HepG2 (cell line): Measurements from ENCODE around the gene STK39. TPM values are rescaled to one million over a fixed set of nuclear protein-coding genes. Genes with fewer than 3 reads are reported as not detected.
A peak's percentile ranks its signal among the peaks of the same experiment; 100 is the strongest.

Experiments
- ARID2 ChIP-seq: sonication (generic); formaldehyde crosslinking; IDR thresholded peaks from 2 replicates; pipeline ENCODE4 v1.8.1; 2022; ENCODE audit warnings: mild to moderate bottlenecking, missing genetic modification reagents, borderline replicate concordance
- CBFB ChIP-seq: sonication (generic); formaldehyde crosslinking; IDR thresholded peaks from 2 replicates; pipeline ENCODE4 v1.4.0; 2020; ENCODE audit warnings: missing genetic modification reagents
- ETV6 ChIP-seq: sonication (generic); formaldehyde crosslinking; conservative IDR thresholded peaks from 2 replicates; pipeline ENCODE4 v1.4.0; 2020; ENCODE audit warnings: missing genetic modification reagents
- GRHL1 ChIP-seq: sonication (generic); formaldehyde crosslinking; conservative IDR thresholded peaks from 2 replicates; pipeline ENCODE4 v1.8.0; 2022; ENCODE audit warnings: missing genetic modification reagents
- HOXA3 ChIP-seq: sonication (generic); formaldehyde crosslinking; IDR thresholded peaks from 2 replicates; pipeline ENCODE4 v1.5.0; 2020; ENCODE audit warnings: missing genetic modification reagents
- MED1 ChIP-seq: sonication (generic); formaldehyde crosslinking; IDR thresholded peaks from 2 replicates; pipeline ENCODE4 v1.4.0; 2020; ENCODE audit warnings: missing genetic modification reagents
- RARG ChIP-seq: sonication (generic); formaldehyde crosslinking; IDR thresholded peaks from 2 replicates; pipeline ENCODE4 v1.4.0; 2020; ENCODE audit warnings: low read depth, mild to moderate bottlenecking, missing genetic modification reagents
- SMARCE1 ChIP-seq: fragments of 450-650 bp; IDR thresholded peaks from 2 replicates; pipeline ENCODE4 v1.6.1; 2017; ENCODE audit warnings: borderline replicate concordance
- SOX6 ChIP-seq, 2 experiments: fragments of 450-650 bp in 1 of 2; sonication (generic) in 1 of 2; formaldehyde crosslinking in 1 of 2; IDR thresholded peaks; 2 replicates each; pipeline versions ENCODE4 v1.4.0 to v1.6.1; 2017 to 2020; ENCODE audit warnings: antibody characterized with exemption in 1 of 2, mild to moderate bottlenecking in 1 of 2, missing genetic modification reagents in 1 of 2
- SRSF4 ChIP-seq: fragments of 200-400 bp; formaldehyde crosslinking; IDR thresholded peaks from one replicate; pipeline ENCODE4 v1.6.1; 2018; ENCODE audit warnings: mild to moderate bottlenecking, low read depth, low read length, moderate library complexity; ENCODE audit not compliant: poor library complexity, severe bottlenecking
- TFDP1 ChIP-seq: IDR thresholded peaks from 2 replicates; pipeline ENCODE4 v1.6.1; 2016; ENCODE audit warnings: missing compliant biosample characterization, missing genetic modification reagents, borderline replicate concordance
- TOE1 ChIP-seq: sonication (generic); formaldehyde crosslinking; IDR thresholded peaks from 2 replicates; pipeline ENCODE4 v1.4.0; 2020; ENCODE audit warnings: mild to moderate bottlenecking, missing genetic modification reagents
- TOPORS ChIP-seq: sonication (generic); formaldehyde crosslinking; IDR thresholded peaks from 2 replicates; pipeline ENCODE4 v1.8.0; 2023; ENCODE audit warnings: mild to moderate bottlenecking, missing genetic modification reagents
- ZBTB38 ChIP-seq: sonication (generic); formaldehyde crosslinking; IDR thresholded peaks from 2 replicates; pipeline ENCODE4 v1.5.1; 2020; ENCODE audit warnings: mild to moderate bottlenecking, missing genetic modification reagents
- ZFP91 ChIP-seq: sonication (generic); formaldehyde crosslinking; IDR thresholded peaks from 2 replicates; pipeline ENCODE4 v1.9.0; 2022; ENCODE audit warnings: missing genetic modification reagents, mild to moderate bottlenecking, borderline replicate concordance
- ZMAT5 ChIP-seq: sonication (generic); formaldehyde crosslinking; IDR thresholded peaks from 2 replicates; pipeline ENCODE4 v1.5.0; 2020; ENCODE audit warnings: mild to moderate bottlenecking, low read depth, missing genetic modification reagents, borderline replicate concordance
- ZNF17 ChIP-seq: sonication (generic); formaldehyde crosslinking; IDR thresholded peaks from 2 replicates; pipeline ENCODE4 v1.5.0; 2020; ENCODE audit warnings: mild to moderate bottlenecking, missing genetic modification reagents
- ZNF225 ChIP-seq: sonication (generic); formaldehyde crosslinking; IDR thresholded peaks from 2 replicates; pipeline ENCODE4 v1.4.0; 2020; ENCODE audit warnings: mild to moderate bottlenecking, missing genetic modification reagents
- polyA plus RNA-seq, 8 experiments: library from polyadenylated mRNA; depleted of rRNA in 3 of 8; stranded (reverse) in 7 of 8; unstranded in 1 of 8; fragments of >200 nt; fragmentation: Illumina TruSeq in 4 of 8; extraction: Trizol in 4 of 8; gene quantifications; 2 replicates each; pipeline versions ENCODE4 v1.2.1 to v1.2.3, GENCODE V29; 2011 to 2016; ENCODE audit warnings: low read depth in 4 of 8, missing spikeins in 1 of 8, mixed read lengths in 1 of 8; ENCODE audit not compliant: insufficient read depth in 1 of 8
- total RNA-seq, 5 experiments: library from RNA; depleted of rRNA; stranded (reverse); fragments of >200 nt; fragmentation: Illumina TruSeq; extraction: Trizol; gene quantifications; 2 replicates each; pipeline ENCODE4 v1.2.3, GENCODE V29; 2016; ENCODE audit warnings: low read depth in 1 of 5
- TF ChIP-seq, protein P1 (sequence below), 2 experiments: sonication (generic) in 1 of 2; formaldehyde crosslinking in 1 of 2; IDR thresholded peaks; 2 replicates each; pipeline versions ENCODE4 v1.4.0 to v1.6.1; 2018 to 2020; ENCODE audit warnings: missing genetic modification reagents in 2 of 2, borderline replicate concordance in 1 of 2, low read depth in 1 of 2, mild to moderate bottlenecking in 1 of 2, missing biosample characterization in 1 of 2
- TF ChIP-seq, protein P2 (sequence below): sonication (generic); formaldehyde crosslinking; IDR thresholded peaks from 2 replicates; pipeline ENCODE4 v1.8.1; 2023; ENCODE audit warnings: mild to moderate bottlenecking, missing genetic modification reagents

The STK39 gene
- total and polyA plus RNA-seq, 2 of the 13 experiments (the other 11 are each of a cell fraction or from before 2014, with no cell fraction given): 27.3 to 38.4 TPM

- no peak for TF ChIP-seq ZMAT5 (CRISPR knock-in tag)
- TF ChIP-seq HOXA3: peak; percentile 68; the same call in 1 of the 2 replicates
- TF ChIP-seq, protein P1, sequence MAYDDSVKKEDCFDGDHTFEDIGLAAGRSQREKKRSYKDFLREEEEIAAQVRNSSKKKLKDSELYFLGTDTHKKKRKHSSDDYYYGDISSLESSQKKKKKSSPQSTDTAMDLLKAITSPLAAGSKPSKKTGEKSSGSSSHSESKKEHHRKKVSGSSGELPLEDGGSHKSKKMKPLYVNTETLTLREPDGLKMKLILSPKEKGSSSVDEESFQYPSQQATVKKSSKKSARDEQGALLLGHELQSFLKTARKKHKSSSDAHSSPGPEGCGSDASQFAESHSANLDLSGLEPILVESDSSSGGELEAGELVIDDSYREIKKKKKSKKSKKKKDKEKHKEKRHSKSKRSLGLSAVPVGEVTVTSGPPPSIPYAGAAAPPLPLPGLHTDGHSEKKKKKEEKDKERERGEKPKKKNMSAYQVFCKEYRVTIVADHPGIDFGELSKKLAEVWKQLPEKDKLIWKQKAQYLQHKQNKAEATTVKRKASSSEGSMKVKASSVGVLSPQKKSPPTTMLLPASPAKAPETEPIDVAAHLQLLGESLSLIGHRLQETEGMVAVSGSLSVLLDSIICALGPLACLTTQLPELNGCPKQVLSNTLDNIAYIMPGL (CRISPR knock-in tag; IDR thresholded peaks at IDR 0.05; ENCODE audit: borderline replicate concordance in 1 of 2, low read depth in 1 of 2): 0 out of 4 replicates have a peak, but pooled peaks of 1 of the 2 experiments have one; percentile 12
- TF ChIP-seq, protein P2, sequence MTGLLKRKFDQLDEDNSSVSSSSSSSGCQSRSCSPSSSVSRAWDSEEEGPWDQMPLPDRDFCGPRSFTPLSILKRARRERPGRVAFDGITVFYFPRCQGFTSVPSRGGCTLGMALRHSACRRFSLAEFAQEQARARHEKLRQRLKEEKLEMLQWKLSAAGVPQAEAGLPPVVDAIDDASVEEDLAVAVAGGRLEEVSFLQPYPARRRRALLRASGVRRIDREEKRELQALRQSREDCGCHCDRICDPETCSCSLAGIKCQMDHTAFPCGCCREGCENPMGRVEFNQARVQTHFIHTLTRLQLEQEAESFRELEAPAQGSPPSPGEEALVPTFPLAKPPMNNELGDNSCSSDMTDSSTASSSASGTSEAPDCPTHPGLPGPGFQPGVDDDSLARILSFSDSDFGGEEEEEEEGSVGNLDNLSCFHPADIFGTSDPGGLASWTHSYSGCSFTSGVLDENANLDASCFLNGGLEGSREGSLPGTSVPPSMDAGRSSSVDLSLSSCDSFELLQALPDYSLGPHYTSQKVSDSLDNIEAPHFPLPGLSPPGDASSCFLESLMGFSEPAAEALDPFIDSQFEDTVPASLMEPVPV: peak; percentile 54; the same call in 1 of the 2 replicates
- no peak for TF ChIP-seq ZNF225 (CRISPR knock-in tag)
- TF ChIP-seq GRHL1 (CRISPR knock-in tag): no peak
- no peak for TF ChIP-seq ZNF17 (CRISPR knock-in tag)
- peak; percentile 43; the same call in 1 of the 2 replicates for TF ChIP-seq ZBTB38 (CRISPR knock-in tag)
- TF ChIP-seq SMARCE1: no peak
- TF ChIP-seq SOX6 (IDR thresholded peaks at IDR 0.05): no peak
- TF ChIP-seq SOX6 (CRISPR knock-in tag; IDR thresholded peaks at IDR 0.05): peak; percentile 98
- peak; percentile 92 for TF ChIP-seq MED1 (CRISPR knock-in tag)
- TF ChIP-seq TFDP1: no peak; the same call in 1 of the 2 replicates
- no peak for TF ChIP-seq RARG (CRISPR knock-in tag)
- no peak for TF ChIP-seq TOPORS
- no peak for TF ChIP-seq TOE1 (CRISPR knock-in tag)
- no peak for TF ChIP-seq SRSF4
- no peak; the same call in 1 of the 2 replicates for TF ChIP-seq ETV6 (CRISPR knock-in tag)
- TF ChIP-seq ZFP91 (CRISPR knock-in tag): no peak; the same call in 1 of the 2 replicates
- TF ChIP-seq ARID2 (CRISPR knock-in tag): no peak
- TF ChIP-seq CBFB (CRISPR knock-in tag): no peak
These were observed 80.4 kb downstream of the STK39 start (continued) for GRCh38 chr2:168166902-168167510.
